Measurements from ENCODE around the gene UBQLN2. TPM values are rescaled to one million over a fixed set of nuclear protein-coding genes. Genes with fewer than 3 reads are reported as not detected.

UBQLN2 gene
- total and polyA plus RNA-seq, 2 of the 8 experiments (the other 6 are each of a cell fraction or from before 2014, with no cell fraction given) = 21.0 to 35.3 TPM

DNA sequence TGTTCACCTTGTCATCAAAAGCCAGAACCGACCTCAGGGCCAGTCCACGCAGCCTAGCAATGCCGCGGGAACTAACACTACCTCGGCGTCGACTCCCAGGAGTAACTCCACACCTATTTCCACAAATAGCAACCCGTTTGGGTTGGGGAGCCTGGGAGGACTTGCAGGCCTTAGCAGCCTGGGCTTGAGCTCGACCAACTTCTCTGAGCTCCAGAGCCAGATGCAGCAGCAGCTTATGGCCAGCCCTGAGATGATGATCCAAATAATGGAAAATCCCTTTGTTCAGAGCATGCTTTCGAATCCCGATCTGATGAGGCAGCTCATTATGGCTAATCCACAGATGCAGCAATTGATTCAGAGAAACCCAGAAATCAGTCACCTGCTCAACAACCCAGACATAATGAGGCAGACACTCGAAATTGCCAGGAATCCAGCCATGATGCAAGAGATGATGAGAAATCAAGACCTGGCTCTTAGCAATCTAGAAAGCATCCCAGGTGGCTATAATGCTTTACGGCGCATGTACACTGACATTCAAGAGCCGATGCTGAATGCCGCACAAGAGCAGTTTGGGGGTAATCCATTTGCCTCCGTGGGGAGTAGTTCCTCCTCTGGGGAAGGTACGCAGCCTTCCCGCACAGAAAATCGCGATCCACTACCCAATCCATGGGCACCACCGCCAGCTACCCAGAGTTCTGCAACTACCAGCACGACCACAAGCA is 898 bp downstream of the UBQLN2 start (continued):
- TF ChIP-seq BRCA1 (IDR thresholded peaks at IDR 0.05; ENCODE audit: low read depth, low read length) = no peak
- no peak for TF ChIP-seq HDAC2 (IDR thresholded peaks at IDR 0.05; ENCODE audit: borderline replicate concordance in 1 of 2, low read depth in 2 of 2, low read length in 2 of 2)
- no peak for TF ChIP-seq RFX5 (IDR thresholded peaks at IDR 0.05; ENCODE audit: borderline replicate concordance, low read depth, low read length)
- no peak for TF ChIP-seq TEAD4 (IDR thresholded peaks at IDR 0.05; ENCODE audit: low read depth, low read length)
- no peak for TF ChIP-seq KDM1A (IDR thresholded peaks at IDR 0.05; ENCODE audit: borderline replicate concordance, low read length)

All from H1 (cell line).